Measurements from ENCODE around the gene RPP40.
A peak's percentile ranks its signal among the peaks of the same experiment; 100 is the strongest.
"Not testable (repeated sequence)": the region's sequence is repeated elsewhere in the genome, so short reads cannot be mapped to it uniquely, and the experiment has no call there.

Gene RPP40

DNA sequence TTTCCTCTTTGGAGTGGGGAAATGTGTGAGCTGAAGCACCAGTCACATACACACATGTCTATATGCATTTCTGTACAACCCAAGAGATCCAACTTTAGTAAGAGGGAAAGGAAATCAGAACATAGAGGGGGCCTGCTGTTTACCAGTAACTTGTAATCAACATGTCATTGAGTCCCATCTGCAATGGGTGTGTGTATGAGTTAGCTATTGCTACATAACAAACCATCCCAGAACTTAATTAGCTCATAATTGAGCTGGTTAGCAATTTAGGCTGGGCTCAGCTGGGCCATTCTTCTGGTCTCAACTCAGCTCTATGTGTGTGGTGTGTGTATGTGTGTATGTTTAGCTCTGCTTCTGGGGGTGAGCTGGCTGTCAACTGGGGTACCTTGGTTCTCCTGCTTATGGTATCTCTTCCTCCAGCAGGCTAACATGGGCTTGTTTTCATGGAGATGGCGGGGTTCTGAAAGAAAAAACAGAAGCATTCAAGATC is 10.3 kb upstream of the RPP40 start:
- DNase-seq = no peak

DNA sequence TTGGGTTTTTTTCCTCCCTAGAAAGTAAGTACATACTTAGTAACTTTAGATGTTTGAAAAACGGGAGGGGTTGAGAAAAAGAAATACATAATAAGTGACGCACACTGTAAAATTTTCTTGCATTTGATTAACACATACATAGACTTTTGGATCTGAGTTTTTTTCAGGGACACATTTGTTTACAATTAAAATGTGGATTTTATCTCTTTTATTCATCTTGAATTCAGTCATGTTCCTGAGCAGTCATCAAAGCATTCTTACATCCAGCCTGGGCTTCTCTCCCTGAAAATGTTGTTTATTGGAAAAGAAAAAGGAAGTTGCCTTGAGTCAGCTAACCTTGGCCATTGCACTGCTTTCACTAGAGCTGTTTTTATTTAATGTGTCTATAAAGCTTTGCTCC is 8.7 kb upstream of the RPP40 start:
- DNase-seq = peak; percentile 44

DNA sequence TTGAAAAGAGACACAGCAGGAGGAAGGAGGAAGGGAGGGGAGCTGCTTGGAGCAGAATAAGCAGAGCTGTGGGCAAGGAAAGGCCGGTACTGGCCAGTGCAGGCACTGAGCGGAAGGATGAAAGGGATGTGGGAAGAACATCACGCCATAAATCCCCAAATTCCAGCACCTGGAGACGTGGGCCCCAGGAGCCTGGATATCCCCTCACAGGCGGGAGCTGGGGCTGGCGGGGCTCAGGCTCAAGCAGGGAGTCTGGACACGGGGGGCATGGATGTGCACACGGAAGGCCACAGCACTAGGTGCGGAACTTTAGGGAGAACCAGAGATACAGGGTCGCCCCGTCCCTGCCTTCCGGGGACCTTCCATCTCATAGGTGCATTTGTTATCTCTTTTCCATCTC is 7.5 kb upstream of the RPP40 start:
- no peak for DNase-seq

DNA sequence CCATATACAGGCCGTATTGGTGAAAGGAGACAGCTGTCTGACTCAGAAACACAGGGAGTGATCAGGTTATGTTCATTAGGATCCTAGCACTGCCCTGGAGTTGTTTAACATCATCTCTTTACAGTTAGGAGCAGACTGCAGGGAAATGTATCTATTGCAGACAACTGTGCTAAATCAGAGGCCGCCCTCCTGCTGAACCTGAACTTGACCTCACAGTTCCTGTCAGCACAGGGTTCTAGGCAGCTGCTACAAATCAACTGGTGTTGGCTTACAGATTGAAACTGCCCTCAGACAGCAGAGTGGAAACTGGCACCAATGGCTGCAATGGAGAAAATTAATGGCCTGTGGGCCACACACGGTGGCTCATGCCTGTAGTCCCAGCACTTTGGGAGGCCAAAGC is 3.7 kb upstream of the RPP40 start:
- DNase-seq = no peak

DNA sequence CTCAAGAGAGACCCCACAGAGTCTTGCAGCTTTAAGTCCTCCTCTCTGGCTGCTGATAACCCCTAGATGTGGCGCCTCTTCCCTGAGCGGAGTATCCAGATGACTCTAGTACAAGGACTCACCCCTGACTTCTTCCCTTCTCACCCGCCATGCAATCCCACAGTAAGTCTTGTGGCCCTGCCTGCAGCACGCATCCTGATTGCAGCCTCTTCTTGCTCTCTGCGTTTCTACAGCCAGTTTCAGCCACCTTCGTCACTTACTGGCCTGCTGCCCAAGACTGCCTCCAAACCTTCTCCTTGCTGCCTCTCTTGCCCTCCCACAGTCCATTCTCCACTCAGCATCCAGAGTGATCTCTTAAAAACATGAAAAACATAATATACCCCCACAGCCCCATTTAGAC is 2.4 kb upstream of the RPP40 start:
- DNase-seq = no peak

DNA sequence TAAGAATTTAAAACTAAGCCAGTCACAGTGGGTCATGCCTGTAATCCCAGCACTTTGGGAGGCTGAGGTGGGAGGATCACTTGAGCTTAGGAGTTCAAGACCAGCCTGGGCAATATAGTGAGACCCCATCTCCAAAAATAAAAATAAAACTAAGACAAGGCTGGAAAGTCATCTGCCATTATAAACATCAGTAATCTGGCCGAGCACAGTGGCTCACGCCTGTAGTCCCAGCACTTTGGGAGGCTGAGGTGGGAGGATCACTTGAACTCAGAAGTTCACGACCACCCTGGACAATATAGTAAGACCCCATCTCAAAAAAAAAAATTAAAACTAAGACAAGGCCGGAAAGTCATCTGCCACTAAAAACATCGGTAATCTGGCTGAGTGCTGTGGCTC is 1.2 kb upstream of the RPP40 start:
- DNase-seq = not testable (repeated sequence)

DNA sequence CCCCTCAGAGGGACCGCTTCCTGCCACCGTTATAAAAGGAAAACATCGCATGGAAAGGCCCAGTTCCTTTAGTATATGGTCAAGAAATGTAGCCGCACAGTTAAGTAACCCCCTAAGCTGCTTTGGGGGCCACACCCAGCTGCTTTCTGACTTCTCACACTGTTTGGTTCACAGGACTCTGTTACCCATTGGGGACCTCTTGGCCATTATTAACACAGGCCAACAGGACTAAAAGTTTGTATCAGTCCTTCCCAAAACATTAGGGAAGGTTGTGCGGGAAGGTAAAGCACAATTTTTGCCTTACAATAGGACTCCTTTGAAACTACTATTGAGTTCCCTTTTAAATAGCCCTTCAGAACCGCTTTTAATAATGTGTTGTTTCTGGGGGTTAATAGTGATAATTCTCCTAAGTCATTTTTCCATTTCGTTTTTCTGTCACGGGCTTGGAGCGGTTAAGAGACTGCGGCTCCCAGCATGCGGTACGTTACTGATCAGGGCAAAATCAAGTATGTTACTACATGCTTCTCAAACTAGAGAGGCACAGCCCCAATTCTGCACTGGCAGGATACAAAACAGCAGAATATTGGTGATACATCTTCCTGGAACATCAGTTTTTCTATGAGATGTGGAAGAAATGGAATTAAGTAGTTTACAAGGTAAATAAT is 668 bp upstream of the RPP40 start:
- peak; percentile 53 for DNase-seq

DNA sequence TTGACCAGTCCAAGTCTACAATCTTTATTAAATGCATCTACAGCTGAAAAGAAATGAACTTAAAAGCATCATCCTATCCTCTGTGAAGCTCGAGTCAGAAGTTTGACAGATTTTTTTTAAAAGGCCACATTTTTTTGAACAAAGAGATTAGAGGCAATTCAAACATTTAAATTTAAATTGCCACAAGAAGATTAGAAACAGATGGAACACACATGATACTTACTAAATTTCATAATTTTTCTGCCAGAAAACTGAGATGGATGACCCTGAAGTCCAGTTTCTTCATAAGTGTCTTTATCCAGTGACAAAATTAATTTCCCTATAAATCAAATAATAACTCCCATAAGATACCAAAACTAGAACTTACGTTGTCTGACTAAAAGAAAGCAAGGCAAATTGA is 4.3 kb downstream of the RPP40 start:
- no peak for DNase-seq

DNA sequence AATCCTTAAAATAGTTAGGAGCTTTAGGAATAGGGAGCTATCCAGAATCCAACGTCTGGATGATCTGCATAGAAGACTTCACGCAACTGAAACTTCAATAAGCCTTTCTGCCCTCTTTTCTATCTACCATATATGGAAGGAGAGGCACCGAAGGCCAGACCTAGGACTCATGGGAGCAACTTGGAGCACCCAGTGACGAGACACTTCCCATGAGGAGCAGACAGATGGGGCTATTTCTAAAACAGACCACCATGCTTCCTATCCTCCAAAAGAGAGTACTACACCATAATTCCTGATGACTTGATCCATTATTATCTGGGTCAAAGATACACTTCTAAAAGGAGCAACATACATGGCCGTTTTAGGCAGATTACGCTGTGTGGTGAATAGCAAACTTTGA is 6.0 kb downstream of the RPP40 start:
- DNase-seq = no peak

DNA sequence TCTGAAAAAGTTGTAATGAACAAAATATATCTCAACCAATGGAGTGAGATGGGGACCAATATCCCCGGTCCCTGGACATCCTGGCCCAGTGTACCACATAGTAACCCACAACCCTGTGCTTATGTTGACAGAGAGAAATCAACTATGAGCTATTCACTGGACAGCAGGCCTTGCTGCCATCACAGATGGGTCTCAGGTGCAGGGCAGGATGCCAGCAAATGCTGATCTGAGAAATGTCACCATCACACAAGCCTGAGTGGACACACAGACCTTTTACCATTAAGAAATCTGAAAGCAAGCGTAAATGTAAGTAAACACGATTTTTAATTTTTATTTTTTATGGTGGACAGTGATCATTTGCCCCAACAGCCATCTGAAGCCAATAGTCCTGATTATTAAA is 9.1 kb downstream of the RPP40 start:
- no peak for DNase-seq

DNA sequence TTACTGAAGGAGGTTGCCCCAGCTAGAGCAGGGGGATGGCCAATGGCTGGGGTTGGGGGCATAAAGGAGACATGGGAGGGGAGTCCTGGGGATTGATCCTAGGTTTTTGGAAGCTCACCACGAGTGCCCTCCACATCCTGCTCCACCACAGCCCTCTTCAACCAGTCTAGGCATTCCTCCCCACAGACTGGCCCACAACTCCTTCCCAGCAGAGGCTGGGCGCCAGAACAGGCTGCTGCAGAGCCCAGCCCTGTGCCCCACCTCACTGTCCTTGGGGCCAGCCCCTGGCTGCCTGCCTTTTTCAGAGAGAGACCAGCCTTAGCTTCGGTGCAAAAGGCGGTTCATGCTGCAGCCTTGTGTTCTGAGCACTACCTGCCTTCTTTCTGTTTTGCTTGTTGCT is 16.4 kb downstream of the RPP40 start:
- no peak for DNase-seq

DNA sequence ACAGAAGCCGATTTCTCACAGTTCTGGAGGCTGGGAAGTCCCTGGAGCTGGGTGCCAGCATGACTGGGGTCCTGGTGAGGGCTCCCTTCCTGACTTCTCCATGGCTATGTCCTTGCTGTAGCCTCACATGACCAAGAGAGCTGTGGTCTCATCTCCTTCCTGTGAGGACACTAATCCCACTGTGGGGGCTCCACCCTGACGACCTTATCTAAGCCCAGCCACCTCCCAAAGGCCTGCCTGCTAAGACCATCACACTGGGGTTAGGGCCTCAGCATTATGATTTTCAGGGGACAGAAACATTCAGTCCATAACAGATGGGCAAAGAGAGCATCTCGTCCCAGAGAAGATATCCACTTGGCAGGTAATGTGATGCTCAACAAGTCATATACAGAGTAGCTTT is 16.8 kb downstream of the RPP40 start:
- DNase-seq = no peak

DNA sequence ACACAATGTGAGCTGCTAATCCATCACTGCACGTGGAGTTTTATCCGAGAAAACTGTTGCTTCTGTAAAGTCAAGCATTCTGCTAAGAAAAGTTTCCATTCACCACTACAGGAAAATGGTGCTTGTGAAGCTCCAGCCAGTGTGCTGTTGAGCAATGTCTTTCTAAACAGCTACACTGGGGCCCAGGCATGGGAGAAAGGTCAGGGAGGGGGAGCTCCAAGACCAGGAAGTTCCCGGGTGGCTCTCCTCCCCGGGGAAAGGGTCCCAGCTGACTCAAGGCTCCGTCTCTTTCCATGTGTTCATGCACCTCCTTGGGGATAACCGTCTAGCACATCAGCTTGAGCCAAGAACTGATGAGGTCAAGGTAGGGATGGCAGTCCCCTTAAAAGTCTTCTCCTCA is 20.5 kb downstream of the RPP40 start:
- peak; percentile 46 for DNase-seq

DNA sequence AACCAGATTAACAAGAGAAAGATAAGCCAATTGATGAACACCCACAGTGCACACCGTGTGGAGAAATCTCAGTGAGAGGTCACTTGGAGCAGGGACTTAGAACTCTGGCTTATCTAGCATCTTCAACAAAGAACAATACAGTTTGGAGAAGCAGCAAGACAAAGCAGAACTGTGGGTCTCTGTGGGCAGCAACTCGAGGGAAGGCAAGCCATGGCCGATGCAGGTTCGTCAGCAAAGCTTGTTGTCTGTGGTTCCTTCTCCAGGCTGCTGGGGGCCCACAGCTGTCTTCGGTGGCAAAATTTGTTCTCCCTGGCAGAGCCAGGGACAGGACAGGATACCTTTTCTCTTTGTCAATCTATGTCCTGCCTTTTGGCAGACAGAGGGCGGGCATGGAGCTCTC is 22.1 kb downstream of the RPP40 start:
- peak; percentile 9 for DNase-seq

DNA sequence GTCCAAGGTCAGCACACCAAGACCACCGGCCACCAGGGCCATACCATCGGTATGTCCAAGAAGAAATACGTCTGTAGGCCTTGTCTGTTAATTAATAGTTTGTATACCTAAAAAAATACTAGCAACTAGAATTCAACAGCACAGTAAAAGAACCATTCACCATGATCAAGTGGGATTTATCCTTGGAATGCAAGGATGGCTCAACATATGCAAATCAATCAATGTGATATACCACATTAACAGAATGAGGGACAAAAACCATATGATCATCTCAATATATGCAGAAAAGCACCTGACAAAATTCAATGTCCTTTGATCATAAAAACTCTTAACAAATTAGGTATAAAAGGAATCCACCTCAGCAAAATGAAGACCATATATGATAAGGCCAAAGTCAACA is 24.4 kb downstream of the RPP40 start:
- no peak for DNase-seq

DNA sequence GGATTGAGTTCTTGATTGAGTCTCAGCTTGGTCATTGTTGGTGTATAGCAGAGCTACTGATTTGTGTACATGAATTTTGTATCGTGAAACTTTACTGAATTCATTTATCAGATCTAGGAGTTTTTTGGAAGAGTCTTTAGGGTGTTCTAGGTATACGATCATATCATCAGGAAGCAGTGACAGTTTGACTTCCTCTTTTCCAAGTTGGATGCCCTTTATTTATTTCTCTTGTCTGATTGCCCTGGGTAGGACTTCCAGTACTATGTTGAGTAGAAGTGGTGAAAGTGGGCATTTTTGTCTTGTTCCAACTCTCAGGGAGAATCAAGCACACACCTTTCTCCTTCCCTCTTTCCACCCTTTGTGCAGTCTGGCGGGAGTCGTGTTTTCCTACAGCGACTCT is 26.4 kb downstream of the RPP40 start:
- peak; percentile 18 for DNase-seq

DNA sequence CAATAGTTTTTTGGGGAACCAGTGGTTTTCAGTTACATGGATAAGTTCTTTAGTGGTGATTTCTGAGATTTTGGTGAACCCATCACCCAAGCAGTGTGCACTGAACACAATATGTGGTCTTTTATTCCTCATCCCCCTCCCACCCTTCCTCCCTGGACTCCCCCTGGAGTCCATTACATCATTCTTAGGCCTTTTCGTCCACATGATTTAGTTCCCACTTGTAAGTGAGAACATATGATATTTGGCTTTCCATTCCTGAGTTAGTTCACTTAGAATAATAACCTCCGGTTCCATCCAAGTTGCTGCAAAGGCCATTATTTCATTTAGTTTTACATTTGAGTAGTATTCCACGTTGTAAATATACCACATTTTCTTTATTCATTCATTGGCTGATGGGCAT is 28.3 kb downstream of the RPP40 start:
- no peak for DNase-seq

DNA sequence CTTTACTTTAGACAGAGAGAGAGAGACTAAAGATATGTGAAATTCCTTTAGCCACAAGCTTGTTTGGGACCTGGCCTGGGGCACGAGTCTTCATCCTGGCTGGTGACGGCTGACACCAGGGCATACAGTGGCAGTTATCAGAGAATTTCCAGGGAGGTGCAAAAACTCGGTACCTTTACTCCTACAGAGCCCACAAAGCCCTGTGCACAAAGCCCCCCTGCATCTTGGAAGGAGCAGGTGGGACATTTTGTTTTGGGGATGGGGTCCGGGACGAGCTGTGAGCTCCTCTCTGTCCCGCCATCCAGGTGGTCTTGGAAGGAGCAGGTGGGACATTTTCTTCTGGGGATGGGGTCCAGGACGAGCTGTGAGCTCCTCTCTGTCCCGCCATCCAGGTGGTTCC is 28.9 kb downstream of the RPP40 start:
- no peak for DNase-seq

DNA sequence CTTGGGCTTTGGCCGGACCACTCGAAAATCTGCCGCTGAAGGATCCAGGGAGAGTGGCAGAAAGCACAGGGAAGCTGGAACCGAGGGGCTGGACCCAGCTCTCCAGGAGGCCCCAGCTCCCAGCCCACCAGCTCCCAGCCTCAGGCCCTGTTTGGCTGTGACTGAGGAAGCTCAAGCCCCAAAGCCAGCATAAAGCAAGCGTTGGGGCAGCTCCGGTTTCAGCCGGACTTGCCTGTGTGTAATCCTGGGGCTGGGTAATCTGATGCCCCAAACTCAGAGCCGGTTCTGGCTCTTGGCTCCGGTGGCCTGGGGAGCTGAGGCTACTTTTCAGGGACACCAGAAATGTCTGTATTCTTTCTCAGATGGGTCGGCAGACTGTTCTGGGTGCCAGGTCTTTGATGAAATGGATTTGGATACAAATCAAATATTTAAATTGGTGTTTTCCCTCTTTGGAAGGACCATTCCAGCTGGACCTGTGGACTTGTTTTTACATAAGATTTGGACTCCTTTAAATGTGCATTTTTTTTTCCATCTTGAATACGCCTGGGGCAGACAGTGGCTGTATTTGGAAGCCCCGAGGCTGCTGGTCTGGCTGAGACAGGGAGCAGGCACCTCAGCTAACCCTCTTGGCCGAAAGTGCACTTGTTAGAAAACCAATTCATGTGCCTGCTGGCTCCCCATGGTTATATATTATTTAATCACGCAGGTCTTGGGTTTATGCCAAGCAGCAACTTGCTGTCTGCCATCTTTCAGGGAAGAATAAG is 29.7 kb downstream of the RPP40 start:
- DNase-seq = no peak

DNA sequence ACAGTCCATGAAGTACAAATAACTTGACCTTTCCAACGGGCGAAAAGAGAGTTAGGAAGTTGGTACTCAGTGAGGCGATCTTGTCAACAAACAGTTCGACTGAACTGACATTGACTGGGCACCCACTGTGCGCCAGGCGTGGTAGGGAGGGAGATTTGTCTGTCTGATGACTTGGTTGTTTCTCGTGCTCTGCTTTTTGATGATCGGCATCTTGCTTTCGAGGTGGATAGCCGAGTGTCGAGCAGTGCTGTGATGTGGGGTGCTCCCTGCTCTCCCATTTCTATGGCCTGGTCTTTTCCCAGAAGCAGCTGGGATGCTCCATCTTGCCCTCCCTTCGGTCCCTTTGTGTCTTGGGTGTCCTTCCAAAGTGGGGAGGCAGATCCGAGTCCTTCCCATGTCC is 30.4 kb downstream of the RPP40 start:
- DNase-seq = no peak

DNA sequence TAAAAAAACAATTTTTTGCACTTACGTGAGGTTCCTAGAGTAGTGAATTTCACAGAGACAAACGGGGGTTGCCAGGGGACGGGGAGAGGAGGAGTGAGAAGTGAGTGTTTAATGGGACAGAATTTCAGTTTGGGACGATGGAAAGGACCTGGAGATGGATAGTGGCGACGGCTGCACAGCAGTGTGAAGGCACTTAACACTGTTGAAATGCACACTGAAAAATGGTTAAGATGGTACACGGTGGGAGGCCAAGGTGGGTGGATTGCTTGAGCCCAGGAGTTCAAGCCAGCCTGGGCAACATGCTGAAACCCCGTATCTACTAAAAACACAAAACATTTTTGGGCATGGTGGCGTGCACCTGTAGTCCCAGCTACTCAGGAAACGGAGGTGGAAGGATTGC is 31.4 kb downstream of the RPP40 start:
- no peak for DNase-seq

DNA sequence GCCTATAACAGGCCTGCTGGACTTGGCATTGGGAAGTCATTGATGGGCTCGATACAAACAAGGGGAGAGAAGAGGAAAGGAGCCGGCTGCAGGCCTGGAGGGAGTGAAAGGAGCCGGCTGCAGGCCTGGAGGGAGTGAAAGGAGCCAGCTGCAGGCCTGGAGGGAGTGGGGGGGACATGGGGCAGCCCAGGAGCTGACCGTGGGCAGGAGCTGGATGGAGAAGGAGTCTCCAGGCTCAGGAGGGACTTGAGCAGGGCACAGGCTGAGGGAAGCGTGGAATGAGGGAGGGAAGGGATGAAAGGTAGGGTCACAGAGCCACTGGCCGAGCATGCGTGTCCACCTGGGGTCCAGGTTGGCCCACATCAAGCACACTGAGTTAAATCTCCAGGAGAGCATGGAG is 32.0 kb downstream of the RPP40 start:
- no peak for DNase-seq

DNA sequence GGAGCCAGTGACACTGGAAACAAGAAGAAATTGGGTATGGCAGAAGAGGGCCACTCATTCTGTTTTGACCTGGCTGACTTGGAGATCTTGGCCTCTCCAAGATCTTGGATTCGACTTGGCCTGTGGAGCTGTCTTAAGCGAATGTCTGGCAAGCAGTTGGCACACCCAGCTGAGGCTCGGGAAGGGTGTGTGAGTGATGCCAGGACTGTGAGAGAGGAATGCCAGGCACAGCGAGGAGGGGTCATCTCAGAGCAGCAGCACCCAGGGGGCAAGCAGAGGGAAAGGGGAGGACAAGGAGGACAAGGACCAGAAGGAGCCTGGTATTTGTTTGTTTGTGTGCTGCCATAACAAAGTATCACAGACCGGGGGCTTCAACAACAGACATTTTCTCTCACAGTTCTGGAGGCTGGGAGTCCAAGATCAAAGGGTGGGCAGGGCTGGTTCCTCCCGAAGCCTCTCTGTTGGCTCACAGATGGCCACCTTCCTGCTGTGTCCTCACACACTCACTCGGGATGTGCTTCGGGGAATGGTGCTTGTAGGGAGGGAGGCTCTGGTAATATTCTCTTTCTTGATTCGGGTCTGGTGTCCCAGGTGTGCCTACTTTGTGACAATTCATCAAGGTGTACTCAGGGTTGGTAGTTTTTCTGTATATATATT is 33.0 kb downstream of the RPP40 start:
- DNase-seq = no peak

DNA sequence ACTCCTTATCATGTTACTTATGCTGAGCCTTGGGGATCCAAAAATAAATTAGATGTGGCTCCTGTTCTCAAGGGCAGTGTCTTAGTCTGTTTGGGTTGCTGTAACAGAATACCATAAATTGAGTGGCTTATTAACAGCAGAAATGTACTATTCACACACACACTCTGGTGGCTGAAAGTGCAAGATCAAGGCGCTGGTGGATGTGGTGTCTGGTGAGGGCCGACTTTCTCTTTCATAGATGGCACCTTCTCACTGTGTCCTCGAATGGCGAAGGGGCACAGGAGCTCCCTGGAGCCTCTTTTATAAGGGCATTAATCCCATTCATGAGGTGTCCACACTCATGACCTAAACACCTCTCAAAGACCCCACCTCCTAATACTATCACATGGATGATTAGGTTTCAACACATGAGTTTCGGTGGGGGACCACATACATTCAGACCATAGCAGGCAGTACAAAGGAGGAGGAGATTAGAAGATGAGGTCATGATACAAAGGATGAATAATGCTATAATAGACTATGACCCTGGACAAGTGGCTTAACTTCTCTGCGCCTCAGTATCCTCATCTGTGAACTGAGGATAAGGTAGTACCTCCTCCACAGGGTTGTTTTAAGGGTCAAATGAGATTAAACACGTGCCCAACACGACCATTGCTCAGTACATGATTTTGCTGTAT is 34.1 kb downstream of the RPP40 start:
- DNase-seq = no peak

Data from MV-4-11 (cell line).